GM19438 (cell line): ENCODE measurements around the gene FCGBP.
A peak's percentile ranks its signal among the peaks of the same experiment; 100 is the strongest.
"Not testable (repeated sequence)": the region's sequence is repeated elsewhere in the genome, so short reads cannot be mapped to it uniquely, and the experiment has no call there.

Source experiments
- ATAC-seq: cut with Tn5 transposase; IDR thresholded peaks from one replicate; pipeline ENCODE4 v1.9.1; 2021; ENCODE audit warnings: low read depth; ENCODE audit not compliant: unreplicated experiment

The FCGBP gene

GRCh38 chr19:39934584-39935363 lies at the start of gene FCGBP:
Gene FCGBP (minus strand): TSS chr19:39934634.
- ATAC-seq: no peak

- ATAC-seq: no peak
Measured at GRCh38 chr19:39983695-39984300, 49.4 kb upstream of the FCGBP start.

DNA sequence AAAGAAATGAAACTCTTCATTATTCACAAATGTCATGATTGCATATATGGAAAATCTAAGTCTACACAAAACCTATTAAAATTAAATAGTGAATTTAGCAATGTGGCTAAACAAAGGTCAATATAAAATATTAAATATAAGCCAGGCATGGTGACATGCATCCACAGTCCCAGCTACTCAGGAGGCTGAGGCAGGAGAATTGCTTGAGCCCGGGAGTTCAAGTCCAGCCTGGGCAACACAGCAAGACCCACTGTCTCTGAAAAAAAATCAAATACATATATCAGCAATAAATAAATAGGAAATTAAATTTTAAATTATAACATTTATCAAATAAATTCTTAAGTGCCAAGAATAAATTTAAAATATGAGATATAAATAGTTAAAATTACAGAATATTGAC lies 48.4 kb upstream of the FCGBP start:
- no peak for ATAC-seq

GRCh38 chr19:39974377-39975155 lies 40.1 kb upstream of the FCGBP start:
- ATAC-seq: no peak

- no peak for ATAC-seq
Measured at GRCh38 chr19:39971380-39972035, 37.1 kb upstream of the FCGBP start.

DNA sequence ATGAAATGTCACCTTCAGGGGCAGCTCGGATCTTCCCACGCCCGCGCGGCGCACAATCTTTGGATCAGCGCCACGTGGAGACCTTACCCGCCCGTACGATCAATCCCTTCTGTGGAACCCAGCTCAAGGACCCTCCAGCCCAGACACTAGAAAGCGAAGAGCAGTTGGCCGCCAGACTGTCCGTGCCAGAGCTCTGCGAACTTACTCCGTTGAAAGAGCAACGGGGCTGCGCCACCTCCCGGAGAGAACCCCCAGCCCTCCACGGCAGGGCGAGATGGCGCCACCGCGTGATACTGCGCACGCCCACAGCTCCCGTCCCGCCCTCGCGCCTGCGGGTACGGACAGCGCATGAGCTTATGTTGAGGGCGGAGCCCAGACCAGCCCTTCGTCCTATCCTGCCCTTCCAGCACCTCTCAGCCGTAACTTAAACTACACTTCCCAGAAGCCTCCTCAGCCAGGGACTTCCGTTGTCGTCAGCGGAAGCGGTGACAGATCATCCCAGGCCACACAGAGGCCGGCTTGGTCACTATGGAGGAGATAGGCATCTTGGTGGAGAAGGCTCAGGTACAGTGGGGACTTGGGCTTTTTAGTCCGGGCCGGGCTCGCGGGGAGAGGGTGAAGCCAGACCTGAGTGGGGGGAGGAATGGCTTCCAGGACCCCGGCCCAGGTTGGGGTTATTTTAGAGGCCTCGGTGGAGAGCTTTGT lies 36.4 kb upstream of the FCGBP start, which contains the start of gene PSMC4:
Gene PSMC4, plus strand, starts transcription at position 491 of the 705 bp plus-strand sequence. Its CDS starts 38 bp downstream, at position 529.
- peak; percentile 95 for ATAC-seq

DNA sequence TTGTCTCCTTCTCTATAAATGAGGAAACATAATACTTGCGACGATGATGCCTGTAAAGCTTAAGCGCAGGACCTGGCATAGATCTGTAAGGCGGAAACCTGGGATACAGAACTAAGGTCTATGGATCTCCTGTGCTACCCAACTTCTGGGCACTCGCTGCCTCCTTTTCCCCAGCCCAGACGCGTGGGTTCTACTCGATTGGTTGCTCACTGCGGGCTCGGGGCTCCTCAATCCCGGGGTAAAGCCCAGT lies 35.9 kb upstream of the FCGBP start:
- no peak for ATAC-seq

GRCh38 chr19:39969681-39970424 lies 35.4 kb upstream of the FCGBP start:
- ATAC-seq: no peak

- ATAC-seq: no peak
Measured at GRCh38 chr19:39969266-39969665, 34.8 kb upstream of the FCGBP start.

GRCh38 chr19:39968789-39969188 lies 34.4 kb upstream of the FCGBP start:
- ATAC-seq: no peak

DNA sequence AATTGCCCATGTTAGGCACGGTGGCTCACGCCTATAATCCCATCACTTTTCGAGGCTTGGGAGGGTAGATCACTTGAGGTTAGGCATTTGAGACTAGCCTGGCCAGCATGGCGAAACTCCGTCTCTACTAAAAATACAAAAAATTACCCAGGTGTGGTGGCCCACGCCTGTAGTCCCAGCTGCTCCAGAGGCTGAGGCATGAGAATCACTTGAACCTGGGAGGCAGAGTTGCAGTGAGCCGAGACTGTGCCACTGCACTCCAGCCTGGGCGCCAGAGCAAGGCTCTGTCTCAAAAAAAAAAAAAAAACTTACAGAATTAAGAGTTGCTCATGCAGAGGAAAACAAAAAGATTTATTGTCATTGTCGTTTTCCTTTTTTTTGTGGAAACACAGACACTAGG lies 33.1 kb upstream of the FCGBP start:
- no peak for ATAC-seq

DNA sequence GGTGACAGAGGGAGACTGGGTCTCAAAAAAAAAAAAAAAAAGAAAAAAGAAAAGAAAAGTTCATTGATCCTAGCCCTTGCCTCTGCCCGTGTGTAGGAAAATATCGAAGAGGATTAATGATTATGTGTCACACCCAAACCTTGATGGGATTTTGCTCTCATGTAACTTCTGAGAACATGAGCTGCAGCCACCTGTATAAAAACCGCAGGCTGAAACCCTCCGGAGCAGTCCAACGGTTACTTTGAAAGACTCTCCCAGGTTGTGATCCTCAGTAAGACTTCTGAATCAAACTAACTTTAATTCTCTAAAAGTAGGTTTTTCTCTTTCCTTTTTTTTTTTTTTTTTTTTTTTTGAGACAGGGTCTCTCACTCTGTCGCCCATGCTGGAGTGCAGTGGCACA lies 32.2 kb upstream of the FCGBP start:
- ATAC-seq: no peak

GRCh38 chr19:39963898-39964297 lies 29.5 kb upstream of the FCGBP start:
- no peak for ATAC-seq

- ATAC-seq: not testable (repeated sequence)
Measured at GRCh38 chr19:39959407-39959806, 25.0 kb upstream of the FCGBP start.

DNA sequence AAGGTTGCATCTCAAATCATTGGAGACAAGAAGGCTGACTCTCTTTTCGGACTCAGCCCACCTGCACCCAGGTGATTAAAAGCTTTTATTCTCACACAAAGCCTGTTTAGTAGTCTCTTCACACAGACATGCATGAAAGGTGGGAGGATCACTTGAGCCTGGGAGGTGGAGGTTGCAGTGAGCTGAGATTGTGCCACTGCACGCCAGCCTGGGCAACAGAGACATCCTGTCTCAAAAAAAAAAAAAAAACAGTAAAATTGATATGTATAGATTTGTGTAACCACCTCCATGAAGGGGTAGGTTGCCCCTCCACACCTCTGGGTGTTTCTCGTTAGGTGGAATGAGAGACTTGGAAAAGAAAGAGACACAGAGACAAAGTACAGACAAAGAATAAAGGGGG lies 24.5 kb upstream of the FCGBP start:
- ATAC-seq: not testable (repeated sequence)

DNA sequence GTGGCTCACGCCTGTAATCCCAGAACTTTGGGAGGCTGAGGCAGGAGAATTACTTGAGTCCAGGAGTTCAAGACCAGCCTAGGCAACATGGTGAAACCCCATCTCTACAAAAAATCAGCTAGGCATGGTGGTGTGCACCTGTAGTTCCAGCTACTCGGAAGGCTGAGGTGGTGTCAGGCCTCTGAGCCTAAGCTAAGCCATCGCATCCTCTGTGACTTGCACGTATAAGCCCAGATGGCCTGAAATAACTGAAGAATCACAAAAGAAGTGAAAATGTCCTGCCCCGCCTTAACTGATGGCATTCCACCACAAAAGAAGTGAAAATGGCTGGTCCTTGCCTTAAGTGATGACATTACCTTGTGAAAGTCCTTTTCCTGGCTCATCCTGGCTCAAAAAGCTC lies 23.5 kb upstream of the FCGBP start:
- not testable (repeated sequence) for ATAC-seq

- ATAC-seq: no peak
Measured at GRCh38 chr19:39953915-39954314, 19.5 kb upstream of the FCGBP start.

DNA sequence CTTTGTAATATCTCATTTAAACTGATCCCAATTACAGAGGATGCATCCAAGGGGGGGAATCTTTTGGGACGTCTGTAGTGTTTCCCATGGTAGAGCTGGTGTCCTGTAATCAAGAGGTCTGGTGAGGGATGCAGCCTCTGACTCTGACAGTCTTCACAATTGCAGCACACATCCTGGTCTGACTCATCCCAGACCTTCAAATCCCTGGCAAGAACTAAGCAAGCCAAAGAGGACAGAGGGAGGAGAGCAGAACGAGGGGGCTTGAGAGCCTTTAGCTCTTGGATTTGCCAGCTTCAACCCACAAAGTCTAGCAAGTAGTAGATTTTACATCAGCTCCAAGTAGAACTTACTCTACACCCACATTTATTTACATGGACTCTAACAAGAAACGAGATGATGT lies 17.3 kb upstream of the FCGBP start:
- ATAC-seq: no peak

DNA sequence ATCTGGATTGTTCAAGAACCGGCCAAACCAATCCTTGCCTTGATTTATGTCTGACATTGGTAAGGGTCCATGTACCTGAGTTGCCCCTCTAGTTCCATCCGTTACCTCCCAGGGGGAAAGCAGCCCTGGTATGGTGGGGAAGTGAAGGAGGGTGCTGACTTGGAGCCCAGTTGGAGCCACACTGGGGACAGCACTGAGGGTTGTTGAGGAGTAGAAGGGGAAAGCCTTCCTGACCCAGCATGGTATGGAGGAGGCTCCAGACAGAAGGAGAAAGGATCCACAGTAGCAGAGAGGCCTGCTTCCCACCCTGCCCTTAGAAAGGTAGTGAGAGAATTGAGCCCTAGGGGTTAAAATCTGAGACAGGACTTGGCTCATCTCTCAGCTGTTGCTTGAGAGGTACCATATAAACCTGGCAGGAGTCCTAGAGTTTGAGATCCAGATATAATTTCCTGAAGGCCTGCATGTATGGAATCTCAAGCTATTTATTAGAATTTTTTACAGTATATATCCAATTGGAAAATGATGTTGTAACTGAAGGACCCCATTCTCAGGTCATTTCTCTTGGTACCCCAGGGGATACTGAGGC lies 16.7 kb upstream of the FCGBP start:
- ATAC-seq: no peak
